Brain microvascular endothelial cell (primary cell): ENCODE data around the gene SH3RF2.

Source experiments
- DNase-seq: peaks from one replicate; pipeline ENCODE4 v3.0.0-alpha.2; 2020
- H3K27ac ChIP-seq: fragments of 250-450 bp; sonication (Bioruptor Pico); 2 replicates; pipeline ENCODE4 v1.5.1; 2020; ENCODE audit warnings: mild to moderate bottlenecking, moderate library complexity
- H3K27me3 ChIP-seq: fragments of 250-450 bp; sonication (Bioruptor Pico); replicated peaks from 2 replicates; pipeline ENCODE4 v1.5.1; 2020; ENCODE audit warnings: mild to moderate bottlenecking
- H3K36me3 ChIP-seq: fragments of 250-450 bp; sonication (Bioruptor Pico); replicated peaks from 2 replicates; pipeline ENCODE4 v1.5.1; 2020; ENCODE audit warnings: mild to moderate bottlenecking
- H3K4me3 ChIP-seq: 2 replicates; pipeline ENCODE4 v1.5.1; 2011; ENCODE audit warnings: low read depth, mild to moderate bottlenecking, control low read depth, low read length, moderate library complexity
- in situ Hi-C: cut with HindIII; loops from 2 replicates; pipeline ENCODE4 v1.10.0; 2017; ENCODE audit warnings: low sequenced_read_pairs, low pct_ligation_motif_present
- TF ChIP-seq, protein P1 (sequence below): IDR thresholded peaks from 2 replicates; pipeline ENCODE4 v1.5.1; 2011; ENCODE audit warnings: low read depth, mild to moderate bottlenecking, moderate library complexity, low read length, control low read depth, inconsistent platforms; ENCODE audit errors: missing control alignments

Gene SH3RF2

DNA sequence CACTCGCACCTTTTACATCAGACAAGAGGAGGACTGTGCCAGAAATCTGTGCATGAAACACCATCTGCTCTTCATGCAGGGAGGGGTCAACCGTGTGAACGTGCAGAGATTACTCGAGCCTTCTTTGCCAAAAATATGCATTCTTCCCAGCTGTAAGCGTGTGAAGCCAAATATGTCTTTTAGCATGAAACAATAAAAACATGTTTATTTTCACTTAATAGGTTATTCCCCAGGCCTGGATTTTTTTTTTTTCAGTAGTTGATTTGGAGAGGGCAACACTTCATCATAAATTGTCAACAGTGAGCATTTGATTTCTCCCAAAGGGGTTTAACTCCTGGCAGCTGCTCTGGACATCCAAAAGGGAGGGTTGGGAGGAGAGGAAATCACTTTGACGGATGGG, 145.2 kb downstream of the SH3RF2 start:
- DNase-seq: no peak
- in situ Hi-C loops: no loop called here
- TF ChIP-seq, protein P1, sequence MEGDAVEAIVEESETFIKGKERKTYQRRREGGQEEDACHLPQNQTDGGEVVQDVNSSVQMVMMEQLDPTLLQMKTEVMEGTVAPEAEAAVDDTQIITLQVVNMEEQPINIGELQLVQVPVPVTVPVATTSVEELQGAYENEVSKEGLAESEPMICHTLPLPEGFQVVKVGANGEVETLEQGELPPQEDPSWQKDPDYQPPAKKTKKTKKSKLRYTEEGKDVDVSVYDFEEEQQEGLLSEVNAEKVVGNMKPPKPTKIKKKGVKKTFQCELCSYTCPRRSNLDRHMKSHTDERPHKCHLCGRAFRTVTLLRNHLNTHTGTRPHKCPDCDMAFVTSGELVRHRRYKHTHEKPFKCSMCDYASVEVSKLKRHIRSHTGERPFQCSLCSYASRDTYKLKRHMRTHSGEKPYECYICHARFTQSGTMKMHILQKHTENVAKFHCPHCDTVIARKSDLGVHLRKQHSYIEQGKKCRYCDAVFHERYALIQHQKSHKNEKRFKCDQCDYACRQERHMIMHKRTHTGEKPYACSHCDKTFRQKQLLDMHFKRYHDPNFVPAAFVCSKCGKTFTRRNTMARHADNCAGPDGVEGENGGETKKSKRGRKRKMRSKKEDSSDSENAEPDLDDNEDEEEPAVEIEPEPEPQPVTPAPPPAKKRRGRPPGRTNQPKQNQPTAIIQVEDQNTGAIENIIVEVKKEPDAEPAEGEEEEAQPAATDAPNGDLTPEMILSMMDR: no peak

DNA sequence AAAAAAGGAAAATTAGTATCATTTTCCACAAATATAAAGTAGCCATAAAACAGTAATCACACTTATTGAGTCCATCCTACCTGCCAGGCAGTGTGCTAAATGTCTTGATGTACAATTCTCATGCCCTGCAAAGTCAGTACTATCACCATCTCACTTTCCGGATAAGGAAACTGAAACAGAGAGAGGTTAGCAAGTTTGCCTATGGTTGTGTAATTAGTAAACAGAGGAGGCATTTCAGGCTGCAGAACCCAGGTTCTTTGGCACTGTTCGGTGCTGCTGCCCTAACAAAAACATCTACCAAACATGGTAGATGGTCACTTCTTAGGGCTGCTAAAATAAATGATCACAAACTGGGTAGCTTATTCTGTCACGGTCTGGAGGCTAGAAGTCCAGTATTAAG, 146.4 kb downstream of the SH3RF2 start:
- no peak overlapping the region for H3K27ac ChIP-seq
- TF ChIP-seq, protein P1: no peak
- H3K36me3 ChIP-seq: no peaks in the 10 kb centered on the region
- no peak overlapping the region for H3K4me3 ChIP-seq
- DNase-seq: no peak
- in situ Hi-C loops: no loop called here
- H3K27me3 ChIP-seq: no peaks in the 10 kb centered on the region

More for the DNA sequence above, 145.2 kb downstream of the SH3RF2 start:
- Histone ChIP-seq H3K36me3 (no peaks in the 10 kb centered on the region), H3K27ac (no peak overlapping the region), H3K4me3 (no peak overlapping the region), H3K27me3 (no peaks in the 10 kb centered on the region)

DNA sequence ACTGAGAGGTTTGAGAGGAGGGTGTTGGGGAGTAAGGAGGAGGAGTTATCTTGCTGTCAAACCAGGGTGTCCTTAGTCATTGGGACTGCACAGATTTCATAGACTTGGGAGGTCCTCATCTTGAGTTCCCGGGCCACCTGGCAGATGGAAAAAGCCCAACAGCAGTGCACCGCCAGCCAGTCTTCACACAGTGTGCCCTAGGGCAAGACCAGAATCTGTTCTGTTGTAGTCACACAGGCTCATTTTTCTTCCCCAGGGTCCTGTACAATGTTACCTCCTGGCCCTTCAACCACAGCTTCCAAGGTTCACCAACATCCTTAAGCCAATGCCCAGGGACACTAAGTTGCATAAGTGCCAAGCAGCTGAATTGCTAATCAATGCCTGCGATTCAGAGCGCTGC, 148.0 kb downstream of the SH3RF2 start:
- no peak overlapping the region for H3K27ac ChIP-seq
- no peaks in the 10 kb centered on the region for H3K27me3 ChIP-seq
- H3K4me3 ChIP-seq: no peak overlapping the region
- H3K36me3 ChIP-seq: no peaks in the 10 kb centered on the region
- no peak for DNase-seq
- in situ Hi-C loops: no loop called here
- TF ChIP-seq, protein P1: no peak

DNA sequence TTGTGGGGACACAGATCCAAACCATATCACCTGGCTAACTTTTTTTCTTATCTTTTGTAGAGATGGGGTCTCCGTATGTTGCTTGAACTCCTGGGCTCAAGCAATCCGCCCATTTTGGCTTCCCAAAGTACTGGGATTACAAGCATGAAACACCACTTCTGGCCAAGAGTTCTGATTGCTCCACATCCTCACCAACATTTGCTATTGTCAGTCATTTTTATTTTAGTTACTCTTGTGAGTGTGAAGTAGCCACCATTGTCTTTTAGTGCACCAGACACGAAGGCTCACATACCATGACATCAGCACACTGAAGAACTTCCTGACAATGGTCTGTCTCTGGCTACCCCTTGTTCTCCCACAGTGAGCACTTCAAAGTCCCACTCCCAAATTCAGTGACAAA, 151.7 kb downstream of the SH3RF2 start:
- in situ Hi-C loops: no loop called here
- Histone ChIP-seq H3K4me3 (no peak overlapping the region), H3K27me3 (no peaks in the 10 kb centered on the region), H3K27ac (no peak overlapping the region), H3K36me3 (no peaks in the 10 kb centered on the region)
- TF ChIP-seq, protein P1: no peak
- DNase-seq: no peak

DNA sequence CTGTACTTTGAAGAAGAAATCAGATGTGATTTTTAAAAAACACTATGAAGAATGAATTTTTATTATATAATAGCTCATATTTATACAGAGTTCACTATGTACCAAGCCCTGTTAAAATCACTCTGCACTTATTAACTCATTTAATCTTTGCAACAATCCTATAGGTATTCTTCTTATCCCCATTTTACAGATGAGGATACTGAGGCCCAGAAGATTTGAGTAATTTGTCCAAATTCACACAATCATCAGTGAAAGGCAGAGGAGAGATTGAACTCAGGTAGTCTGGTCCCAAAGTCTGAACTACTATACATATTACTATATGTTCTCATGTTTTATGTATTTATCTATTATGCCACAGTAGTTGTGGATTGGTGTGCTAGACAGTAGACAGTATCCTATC, 152.9 kb downstream of the SH3RF2 start:
- DNase-seq: no peak
- Histone ChIP-seq H3K4me3 (no peak overlapping the region), H3K36me3 (no peaks in the 10 kb centered on the region), H3K27me3 (no peaks in the 10 kb centered on the region), H3K27ac (no peak overlapping the region)
- in situ Hi-C loops: no loop called here
- TF ChIP-seq, protein P1: no peak

DNA sequence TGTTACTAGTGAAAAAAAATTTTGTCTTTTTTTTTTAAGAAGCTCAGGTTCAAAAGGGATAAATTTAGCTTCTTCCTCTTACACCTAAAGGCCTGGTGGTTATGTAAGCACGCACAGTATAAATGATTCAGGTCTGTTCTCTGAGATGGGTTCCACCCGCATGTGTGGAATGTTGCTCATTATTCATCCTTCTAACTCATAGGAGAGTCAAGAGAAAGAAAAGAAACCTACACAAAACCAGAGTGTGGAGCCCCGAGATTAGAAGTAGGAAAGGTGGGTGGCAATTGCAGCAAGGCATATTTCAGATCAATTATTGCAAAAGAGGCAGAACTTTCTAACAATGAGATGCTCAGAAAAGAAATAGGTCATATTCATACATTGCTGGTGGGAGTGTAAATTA, 155.5 kb downstream of the SH3RF2 start:
- no peak overlapping the region for H3K4me3 ChIP-seq
- no peaks in the 10 kb centered on the region for H3K27me3 ChIP-seq
- TF ChIP-seq, protein P1: no peak
- H3K36me3 ChIP-seq: no peaks in the 10 kb centered on the region
- no peak for DNase-seq
- H3K27ac ChIP-seq: no peak overlapping the region
- in situ Hi-C loops: no loop called here
